Measurements from ENCODE around the gene KDM4B. TPM values are rescaled to one million over a fixed set of nuclear protein-coding genes. Genes with fewer than 3 reads are reported as not detected.

The KDM4B gene
- total RNA-seq, 1 experiment from 2014 or later, result 35.9 TPM

- H3K36me3 ChIP-seq (ENCODE audit: control insufficient read depth in 1 of 2, insufficient read depth in 2 of 2, low read length in 2 of 2), result no peaks in the 10 kb centered on the region
- RAD21 ChIA-PET (ENCODE audit: low non-redundant PET in 1 of 2, low total read pairs in 2 of 2, uncharacterized antibody in 2 of 2, unreplicated experiment in 2 of 2), result interaction anchor here in 1 of 2 experiments (0.7 kb wide), 1 partner anchor 243 kb away, joined by 3 read pairs; no protein-coding TSS in a partner anchor
- intact Hi-C loops (cut with micrococcal nuclease), result no loop called here
- no peak for TF ChIP-seq SRF (IDR thresholded peaks at IDR 0.05; ENCODE audit: low read depth)
- no peak for TF ChIP-seq EGR1 (IDR thresholded peaks at IDR 0.05; ENCODE audit: low read depth)
- no peak for TF ChIP-seq POLR2A (IDR thresholded peaks at IDR 0.05; ENCODE audit: borderline replicate concordance, extremely low read depth, insufficient read depth, insufficient read length)
- no peak for TF ChIP-seq CTCF (IDR thresholded peaks at IDR 0.05 in 2 of 3, conservative IDR thresholded peaks at IDR 0.05 in 1 of 3; ENCODE audit: borderline replicate concordance in 1 of 3, insufficient read depth in 1 of 3, low read depth in 2 of 3, low read length in 2 of 3)
- TF ChIP-seq CEBPB (IDR thresholded peaks at IDR 0.05; ENCODE audit: low read depth), result no peak
- TF ChIP-seq SP1 (IDR thresholded peaks at IDR 0.05; ENCODE audit: low read depth), result no peak
- TF ChIP-seq CBX3 (IDR thresholded peaks at IDR 0.05; ENCODE audit: low read depth), result no peak
- TF ChIP-seq SIN3A (IDR thresholded peaks at IDR 0.05; ENCODE audit: low read depth), result no peak
- TF ChIP-seq ZBTB33 (IDR thresholded peaks at IDR 0.05; ENCODE audit: extremely low read depth, insufficient replicate concordance, low read length), result no peak
- no peak for TF ChIP-seq EZH2 (IDR thresholded peaks at IDR 0.05)
- TF ChIP-seq ELF1 (IDR thresholded peaks at IDR 0.05; ENCODE audit: borderline replicate concordance, low read depth), result no peak
- H4K20me1 ChIP-seq (ENCODE audit: insufficient read depth), result no peaks in the 10 kb centered on the region
- peaks cover 5 to 18% of the 10 kb centered on the region in 2 experiments; a peak in 3 of 4 replicates for H3K4me1 ChIP-seq (ENCODE audit: control insufficient read depth in 1 of 2, insufficient read depth in 2 of 2, low read length in 2 of 2)
- DNase-seq (ENCODE audit: low read depth, low spot score) (no peak), ATAC-seq (no peak)
- H3K79me2 ChIP-seq (ENCODE audit: insufficient read depth, low read length), result peaks cover 48% of the 10 kb centered on the region
- H3K27ac ChIP-seq (ENCODE audit: low read depth, low read length), result no peak overlapping the region
- H3K27me3 ChIP-seq (ENCODE audit: insufficient read depth, low read length), result no peaks in the 10 kb centered on the region
- H2AFZ ChIP-seq (ENCODE audit: low read depth, low read length, poor library complexity, severe bottlenecking), result no peak overlapping the region
- no peaks in the 10 kb centered on the region for H3K9me2 ChIP-seq (ENCODE audit: insufficient read depth)
- no peak overlapping the region for H3K4me3 ChIP-seq (replicated peaks in 1 of 2; ENCODE audit: low read depth in 1 of 2, low read length in 2 of 2)
- H3K4me2 ChIP-seq (ENCODE audit: low read length), result no peak overlapping the region
- H3K9ac ChIP-seq (ENCODE audit: low read length), result no peak overlapping the region
- H3K9me3 ChIP-seq (ENCODE audit: control insufficient read depth in 1 of 2, insufficient read depth in 1 of 2, low read depth in 1 of 2, low read length in 2 of 2), result no peaks in the 10 kb centered on the region
- POLR2A ChIA-PET, result no interaction called here
- CTCF ChIA-PET, result interaction anchor here (2.1 kb wide), 1 partner anchor 14 kb away, joined by 8 read pairs; no protein-coding TSS in a partner anchor
- no TSS peak for BruUV-seq (replicated peaks)
Measured at GRCh38 chr19:4987692-4988370, 18.9 kb downstream of the KDM4B start.

All from HCT116 (cell line).